NT2/D1 (cell line): ENCODE data around the gene CLEC2L.

ENCODE experiments used
- DNase-seq: peaks from one replicate; pipeline ENCODE4 v3.0.0-alpha.2; 2011; ENCODE audit warnings: low read depth, low spot score
- H3K27me3 ChIP-seq: 2 replicates; pipeline ENCODE4 v1.6.0; 2011; ENCODE audit warnings: mild to moderate bottlenecking; ENCODE audit not compliant: insufficient read length, insufficient read depth
- H3K36me3 ChIP-seq: 2 replicates; pipeline ENCODE4 v1.6.1; 2011; ENCODE audit warnings: mild to moderate bottlenecking, low read length, mixed read lengths; ENCODE audit not compliant: insufficient read depth, insufficient read length
- H3K4me1 ChIP-seq: 2 replicates; pipeline ENCODE4 v1.5.1; 2011; ENCODE audit not compliant: insufficient read depth, insufficient read length
- H3K4me3 ChIP-seq: 2 replicates; pipeline ENCODE4 v1.5.1; 2011; ENCODE audit warnings: low read depth; ENCODE audit not compliant: insufficient read length
- H3K9ac ChIP-seq: 2 replicates; pipeline ENCODE4 v1.6.0; 2011; ENCODE audit warnings: low read depth; ENCODE audit not compliant: insufficient read length
- H3K9me3 ChIP-seq: 2 replicates; pipeline ENCODE4 v1.5.1; 2011; ENCODE audit warnings: mild to moderate bottlenecking, low read length; ENCODE audit not compliant: insufficient read depth
- SUZ12 ChIP-seq: IDR thresholded peaks from 2 replicates; pipeline ENCODE4 v1.6.1; 2011; ENCODE audit not compliant: insufficient read length, insufficient read depth; ENCODE audit errors: extremely low read depth
- YY1 ChIP-seq: IDR thresholded peaks from 2 replicates; pipeline ENCODE4 v1.6.1; 2011; ENCODE audit not compliant: insufficient read length, insufficient read depth
- ZNF274 ChIP-seq: IDR thresholded peaks from 2 replicates; pipeline ENCODE4 v1.6.1; 2011; ENCODE audit warnings: mild to moderate bottlenecking, low read depth, low read length

Gene CLEC2L

DNA sequence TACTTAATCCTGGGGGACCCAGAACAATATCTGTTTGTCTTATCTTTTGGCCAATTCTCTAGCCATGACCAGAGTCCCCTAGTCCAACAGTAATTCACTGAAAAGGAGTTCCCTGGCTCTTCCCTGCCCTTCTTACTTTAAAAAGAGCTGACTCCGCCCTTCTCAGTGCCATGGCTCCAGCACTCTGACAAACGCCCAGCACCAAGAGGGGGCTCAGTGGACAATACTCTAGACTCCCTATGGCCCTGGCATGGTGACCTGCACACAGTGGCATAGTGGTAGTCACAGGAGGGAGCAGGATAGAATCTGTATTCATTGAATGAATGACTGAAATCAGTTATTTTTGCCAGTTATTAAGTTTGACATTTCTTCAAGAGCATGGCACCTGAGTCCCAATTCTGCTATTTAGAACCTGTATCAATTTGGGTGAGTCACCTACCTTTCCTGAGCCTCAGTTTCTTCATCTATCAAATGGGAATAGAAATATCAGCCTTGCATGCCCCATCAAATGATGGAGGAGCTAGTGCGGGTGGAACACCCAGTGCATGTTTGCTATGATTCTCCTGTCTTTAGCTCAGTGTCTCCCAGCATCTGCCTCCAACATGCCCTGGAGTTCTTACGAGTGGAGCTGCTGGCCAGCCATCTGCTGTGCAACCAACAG is 69.4 kb downstream of the CLEC2L start:
- no peak for DNase-seq
- H3K9ac ChIP-seq: no peak overlapping the region
- H3K36me3 ChIP-seq: peaks cover 6% of the 10 kb centered on the region
- H3K4me1 ChIP-seq: no peaks in the 10 kb centered on the region
- TF ChIP-seq ZNF274 (no peak), SUZ12 (no peak), YY1 (no peak)
- H3K27me3 ChIP-seq: no peaks in the 10 kb centered on the region
- no peak overlapping the region for H3K4me3 ChIP-seq
- no peaks in the 10 kb centered on the region for H3K9me3 ChIP-seq

- no peaks in the 10 kb centered on the region for H3K9me3 ChIP-seq
- H3K4me3 ChIP-seq: no peak overlapping the region
- no peak for DNase-seq
- no peaks in the 10 kb centered on the region for H3K4me1 ChIP-seq
- TF ChIP-seq YY1 (no peak), ZNF274 (no peak), SUZ12 (no peak)
- H3K36me3 ChIP-seq: peaks cover 9% of the 10 kb centered on the region
- no peaks in the 10 kb centered on the region for H3K27me3 ChIP-seq
- H3K9ac ChIP-seq: no peak overlapping the region
Observed at GRCh38 chr7:139594090-139594489, 70.6 kb downstream of the CLEC2L start.
